Activated CD4-positive, alpha-beta T cell treated with anti-CD3 and anti-CD28 coated beads for 24 hours (primary cell): ENCODE measurements around the gene TRIO.
"Not testable (repeated sequence)": the region's sequence is repeated elsewhere in the genome, so short reads cannot be mapped to it uniquely, and the experiment has no call there.

ENCODE experiments used
- DNase-seq, 2 donors: peaks; one replicate each; pipeline ENCODE4 v3.0.0-alpha.2; 2020; ENCODE audit warnings: low read depth in 2 of 2

TRIO gene

DNA sequence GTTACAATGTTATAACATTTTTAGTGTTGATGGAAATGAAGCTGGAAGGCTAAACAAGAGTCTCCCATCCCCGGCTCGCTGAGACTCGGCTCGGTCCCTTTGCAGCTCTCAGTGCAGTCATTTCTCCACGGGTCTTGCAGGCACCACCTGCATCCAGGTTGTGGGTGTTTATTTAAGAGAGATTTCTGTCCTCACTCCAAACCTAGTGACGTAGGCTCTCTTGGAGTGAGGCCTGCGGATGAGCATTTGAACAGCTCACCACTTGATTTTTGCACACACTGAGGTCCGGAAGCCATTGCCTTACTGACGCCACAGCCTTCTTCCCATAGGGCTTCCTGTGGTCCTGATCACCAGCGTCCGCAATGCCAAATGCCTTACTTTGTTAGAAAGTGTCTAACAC lies 240.8 kb downstream of the TRIO start:
- no peak for DNase-seq

DNA sequence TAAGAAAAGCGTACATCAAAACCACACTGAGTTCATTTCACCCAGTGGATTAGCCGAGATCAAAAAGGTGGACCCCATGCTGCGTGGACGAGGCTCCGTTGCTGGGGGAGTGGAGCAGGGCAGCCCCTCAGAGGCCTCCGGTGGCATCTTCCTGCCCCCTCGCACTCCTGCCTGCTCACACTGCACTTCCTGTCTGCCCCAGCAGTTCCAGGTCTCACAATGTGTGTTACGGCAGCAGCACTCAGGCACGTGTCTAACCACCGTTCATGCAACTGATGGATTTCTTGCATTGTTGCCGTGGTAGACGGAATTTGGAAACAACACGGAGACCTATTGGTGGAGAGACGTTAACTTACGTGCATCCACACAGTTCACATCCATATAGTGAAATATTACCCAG lies 241.9 kb downstream of the TRIO start:
- DNase-seq, result no peak

DNA sequence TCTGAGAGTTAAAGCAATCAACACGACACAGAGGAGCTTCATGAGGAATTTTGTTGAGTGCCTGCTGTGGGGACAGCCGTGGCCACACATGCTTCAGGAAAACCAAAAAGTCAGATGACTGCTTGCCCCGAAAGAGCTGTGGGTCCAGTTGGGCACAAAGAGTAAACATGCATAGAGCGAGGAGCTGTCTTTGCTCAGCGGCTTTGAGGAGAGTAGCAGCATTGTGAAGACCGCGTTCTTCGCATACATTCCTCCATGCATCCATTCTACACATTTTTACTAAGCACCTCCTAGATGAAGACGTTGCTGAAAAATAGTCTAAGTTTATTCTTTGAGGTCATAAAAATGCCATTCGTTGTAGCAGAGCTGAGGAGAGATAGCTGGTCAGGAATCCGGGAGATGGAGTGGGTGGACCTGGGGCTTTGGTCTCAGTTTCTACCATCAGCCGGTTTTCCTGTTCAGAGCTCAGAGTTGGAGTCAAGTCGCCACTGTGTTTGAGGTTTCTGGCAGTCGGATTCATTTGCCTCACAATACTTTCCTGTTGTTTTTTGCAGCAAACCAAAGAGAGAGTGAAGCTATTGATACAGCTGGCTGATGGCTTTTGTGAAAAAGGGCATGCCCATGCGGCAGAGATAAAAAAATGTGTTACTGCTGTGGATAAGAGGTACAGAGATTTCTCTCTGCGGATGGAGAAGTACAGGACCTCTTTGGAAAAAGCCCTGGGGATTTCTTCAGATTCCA lies 243.9 kb downstream of the TRIO start:
- DNase-seq, result no peak

DNA sequence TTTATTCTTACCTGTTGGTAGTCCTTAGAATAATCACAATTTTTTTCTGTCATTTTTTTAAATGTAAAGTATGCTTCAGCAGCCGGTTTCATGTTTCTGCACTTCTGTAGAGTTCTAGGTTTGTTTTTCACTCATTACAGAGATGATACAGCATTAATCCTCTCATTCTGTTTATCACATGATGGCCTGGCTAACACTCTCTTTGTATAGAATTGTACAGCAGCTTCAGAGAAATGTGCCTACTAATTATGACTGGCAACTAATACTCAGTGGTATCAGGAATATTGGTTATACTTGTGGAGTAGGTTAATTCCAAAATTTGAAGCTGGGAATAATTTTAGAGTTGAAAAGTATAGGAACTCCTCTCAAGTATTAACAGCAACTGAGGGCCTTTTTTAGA lies 245.6 kb downstream of the TRIO start:
- no peak for DNase-seq

DNA sequence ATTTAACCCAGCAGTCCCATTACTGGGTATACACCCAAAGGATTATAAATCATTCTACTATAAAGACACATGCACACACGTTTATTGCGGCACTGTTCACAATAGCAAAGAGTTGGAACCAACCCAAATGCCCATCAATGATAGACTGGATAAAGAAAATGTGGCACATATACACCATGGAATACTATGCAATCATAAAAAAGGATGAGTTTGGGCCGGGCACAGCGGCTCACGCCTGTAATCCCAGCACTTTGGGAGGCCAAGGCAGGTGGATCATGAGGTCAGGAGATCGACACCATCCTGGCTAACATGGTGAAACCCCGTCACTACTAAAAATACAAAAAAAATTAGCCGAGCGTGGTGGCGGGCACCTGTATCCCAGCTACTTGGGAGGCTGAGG lies 249.4 kb downstream of the TRIO start:
- not testable (repeated sequence) for DNase-seq

DNA sequence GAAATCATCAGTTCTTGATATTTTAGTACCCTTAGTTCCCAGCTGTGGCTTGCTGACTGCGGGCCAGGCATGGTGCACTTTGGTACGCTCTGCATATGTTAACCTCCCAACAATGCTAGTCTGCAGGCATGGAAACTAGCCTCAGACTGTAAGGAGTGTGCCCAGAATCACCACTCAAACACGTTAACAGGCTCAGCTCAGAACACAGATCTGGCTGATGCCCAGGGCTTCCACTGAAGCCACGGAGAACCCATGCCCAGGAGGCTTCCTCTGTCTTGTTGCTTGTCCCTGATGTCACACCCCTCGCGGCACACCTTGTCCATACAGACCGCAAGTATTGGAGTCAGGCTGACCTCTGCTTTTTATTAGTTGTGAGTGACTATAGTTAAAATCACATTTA lies 251.2 kb downstream of the TRIO start:
- DNase-seq, result no peak

DNA sequence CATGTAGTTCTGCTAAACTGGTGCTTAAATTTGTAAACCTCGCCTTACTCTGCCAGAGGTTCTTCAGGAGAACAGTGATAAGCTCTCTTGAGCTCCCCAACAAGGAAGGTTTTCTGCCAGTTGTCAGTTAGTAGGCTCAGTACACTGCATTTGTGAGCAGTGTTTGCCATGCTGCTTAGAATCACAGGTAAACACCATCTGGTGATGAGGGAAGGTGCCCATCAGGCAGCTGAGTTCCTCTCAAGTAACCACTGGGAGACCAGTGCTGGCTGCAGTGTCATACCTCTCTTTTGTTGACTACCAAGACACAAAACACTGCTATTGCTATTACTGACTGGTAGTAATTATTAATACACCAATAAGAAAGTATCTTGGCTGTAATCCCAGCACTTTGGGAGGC lies 252.3 kb downstream of the TRIO start:
- DNase-seq, result no peak

DNA sequence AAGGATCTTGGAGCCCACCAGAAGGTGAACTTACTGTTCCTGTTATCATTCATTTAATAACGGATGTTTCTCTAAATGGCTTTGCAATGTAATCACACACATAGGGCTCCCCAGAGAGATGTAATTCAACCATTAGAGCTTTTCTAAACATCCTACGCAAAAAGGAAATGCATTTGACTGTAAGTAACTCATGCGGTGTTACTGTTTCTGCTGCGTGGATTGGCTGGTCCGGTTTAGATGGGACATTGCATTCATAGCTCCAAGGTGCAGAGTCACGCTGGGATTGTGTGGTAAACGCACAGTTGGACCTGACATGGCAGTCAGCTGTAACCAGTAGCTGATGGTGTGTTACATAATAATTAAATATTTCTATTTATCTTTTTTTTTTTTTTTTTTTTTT lies 252.9 kb downstream of the TRIO start:
- DNase-seq, result no peak

DNA sequence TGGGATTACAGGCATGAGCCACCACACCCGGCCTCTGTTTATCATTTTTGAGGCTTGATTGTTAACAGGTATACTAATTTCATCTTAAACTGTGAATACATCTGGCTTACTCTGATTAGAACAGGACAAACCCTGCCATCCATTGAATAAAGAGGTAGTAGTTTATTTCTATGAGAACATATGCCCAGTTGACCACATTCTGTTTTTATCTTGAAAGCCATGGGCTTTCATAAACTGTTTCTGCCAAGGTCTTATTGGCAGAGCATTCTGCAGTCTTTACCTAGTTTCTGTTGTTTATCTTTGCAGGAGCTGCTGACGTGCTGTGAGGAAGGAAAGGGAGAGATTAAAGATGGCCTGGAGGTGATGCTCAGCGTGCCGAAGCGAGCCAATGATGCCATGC lies 253.6 kb downstream of the TRIO start:
- no peak for DNase-seq

DNA sequence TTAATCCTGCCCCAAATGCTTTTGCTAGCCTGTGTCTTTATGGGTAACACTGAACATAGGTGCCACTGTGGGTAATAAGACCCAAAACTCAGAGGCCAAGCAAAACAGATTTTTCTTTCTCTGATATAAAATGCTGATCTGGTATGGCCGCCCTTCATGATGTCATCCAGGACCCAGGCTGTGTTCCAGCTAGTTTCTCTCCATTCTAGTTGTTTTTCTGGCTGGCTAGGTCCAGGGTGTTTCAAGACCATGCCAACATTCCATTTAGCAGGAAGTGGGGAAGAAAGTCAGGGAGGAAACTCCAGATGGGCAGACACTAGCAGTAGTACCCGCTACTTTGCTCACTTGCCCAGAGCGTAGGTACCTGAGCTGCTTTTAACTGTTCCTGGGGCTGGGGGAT lies 254.6 kb downstream of the TRIO start:
- DNase-seq, result no peak

DNA sequence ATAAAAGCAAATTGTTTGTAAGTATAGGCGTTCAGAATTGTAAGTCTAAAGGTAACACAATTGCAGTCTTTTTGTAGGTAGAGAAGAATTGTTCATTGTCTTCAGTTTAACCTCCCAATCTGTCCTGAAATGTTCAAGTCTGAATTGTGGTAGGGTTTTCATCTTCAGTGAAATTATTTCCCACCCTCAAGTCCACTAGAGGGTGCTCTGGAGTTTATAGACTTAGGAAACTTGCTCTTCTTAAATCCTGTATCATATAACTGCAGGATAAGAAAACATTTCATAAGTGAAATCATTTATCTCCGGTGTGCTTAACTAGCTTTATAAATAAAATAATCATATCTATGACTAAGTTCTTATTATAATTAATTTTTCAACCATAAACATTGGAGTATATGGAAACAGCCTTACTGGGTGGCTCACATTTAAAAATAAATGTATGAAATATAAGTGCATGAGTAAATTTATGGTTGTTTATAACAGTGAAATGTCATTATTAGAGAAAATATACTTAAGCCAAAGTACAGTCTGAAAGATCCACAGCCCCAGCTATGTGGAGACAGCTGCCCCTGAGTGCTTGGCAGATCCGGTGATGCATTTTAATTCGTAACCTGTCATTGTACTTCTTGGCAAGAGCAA lies 256.0 kb downstream of the TRIO start:
- peak in 1 of 2 donors; percentile 28 for DNase-seq

DNA sequence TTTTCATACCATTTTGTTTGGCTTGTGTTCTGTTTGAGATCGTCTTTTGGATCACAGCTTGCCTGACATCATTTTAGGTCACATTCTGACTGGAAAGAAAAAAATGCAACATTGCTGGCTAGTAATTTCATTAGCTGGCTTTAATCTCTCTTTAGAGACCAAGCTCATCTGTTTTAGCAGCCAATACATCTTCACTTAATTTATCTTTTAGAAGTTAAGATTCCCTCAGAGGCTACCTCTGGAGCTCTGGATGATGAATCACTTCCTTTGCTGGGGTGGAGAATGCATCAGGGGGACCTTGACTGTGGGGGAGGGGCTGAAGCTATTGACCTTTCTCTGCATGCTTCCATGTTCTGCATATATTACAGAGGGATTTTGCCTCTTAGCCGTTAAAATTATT lies 256.9 kb downstream of the TRIO start:
- no peak for DNase-seq

DNA sequence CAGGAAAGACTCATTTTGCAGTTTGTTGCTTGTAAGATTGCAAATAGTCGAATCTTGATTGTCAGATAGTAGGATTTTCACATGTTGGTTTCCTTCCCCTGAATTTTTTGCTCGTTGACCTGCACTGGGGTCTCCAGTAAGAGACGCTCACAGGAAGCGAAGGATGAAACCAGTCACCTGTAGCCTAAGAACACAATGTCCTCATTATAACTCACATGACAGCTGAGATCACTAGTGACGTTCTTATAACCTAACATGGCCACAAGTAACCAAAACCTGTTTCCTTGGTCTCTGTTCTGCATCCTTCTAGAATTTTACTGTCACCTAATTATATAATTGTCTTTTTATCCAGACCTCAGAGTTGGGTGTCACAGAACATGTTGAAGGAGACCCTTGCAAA lies 257.5 kb downstream of the TRIO start:
- no peak for DNase-seq

DNA sequence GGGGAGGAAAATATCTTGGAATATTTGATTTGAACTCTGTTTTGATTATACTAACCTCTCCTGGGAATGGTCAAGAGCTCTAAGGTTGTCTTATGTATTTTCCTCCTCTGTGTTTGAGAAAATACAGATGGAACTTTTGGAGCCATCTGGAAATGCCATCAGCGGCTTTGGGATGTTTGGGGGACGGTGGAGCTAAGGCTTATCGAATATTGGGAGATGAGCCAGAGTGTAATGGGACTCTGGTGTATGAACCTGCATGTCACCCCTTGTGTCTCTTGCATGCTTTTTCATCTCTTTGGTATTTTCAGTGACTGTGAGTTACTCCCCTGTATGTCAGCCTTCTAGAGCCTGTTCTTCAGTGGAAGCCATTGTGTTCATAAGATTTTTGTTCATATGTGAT lies 258.5 kb downstream of the TRIO start:
- no peak for DNase-seq

DNA sequence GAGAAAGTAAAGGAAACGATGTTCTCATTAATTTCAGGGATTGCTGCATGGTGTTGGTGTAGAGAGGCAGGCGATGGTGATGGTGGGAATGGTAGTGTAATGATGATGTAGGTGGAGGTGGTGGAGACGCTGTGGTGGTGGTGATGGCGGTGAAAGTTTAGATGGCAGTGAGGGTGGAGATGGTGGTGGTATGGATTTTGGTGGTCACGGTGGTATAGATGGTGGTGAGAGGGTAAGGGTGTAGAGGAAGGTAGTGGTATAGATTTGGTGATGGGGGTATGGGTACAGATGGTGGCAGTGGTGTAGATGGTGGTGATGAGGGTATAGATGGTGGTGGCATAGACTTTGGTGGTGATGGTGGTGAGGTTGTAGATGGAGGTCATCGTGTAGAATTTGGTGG lies 259.3 kb downstream of the TRIO start:
- DNase-seq, result no peak

DNA sequence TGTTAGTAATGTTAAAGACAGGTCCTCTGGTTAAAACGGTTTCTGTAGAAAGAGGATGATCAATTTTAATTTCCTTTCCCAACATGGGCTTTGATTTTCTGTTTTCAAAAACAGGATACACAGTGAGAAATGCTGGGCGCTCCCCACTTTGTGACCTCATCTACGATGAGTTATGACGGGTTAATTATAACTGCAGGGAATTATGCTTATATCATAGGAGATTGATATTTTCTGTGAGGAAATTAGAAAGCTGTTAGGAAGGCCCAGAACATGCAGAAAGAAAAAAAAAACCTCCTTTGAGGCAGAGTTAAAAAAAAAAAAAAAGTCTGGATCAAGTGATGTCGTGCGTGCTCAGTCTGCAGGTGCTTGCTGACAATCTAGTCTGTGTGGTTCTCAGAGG lies 261.6 kb downstream of the TRIO start:
- DNase-seq, result no peak

DNA sequence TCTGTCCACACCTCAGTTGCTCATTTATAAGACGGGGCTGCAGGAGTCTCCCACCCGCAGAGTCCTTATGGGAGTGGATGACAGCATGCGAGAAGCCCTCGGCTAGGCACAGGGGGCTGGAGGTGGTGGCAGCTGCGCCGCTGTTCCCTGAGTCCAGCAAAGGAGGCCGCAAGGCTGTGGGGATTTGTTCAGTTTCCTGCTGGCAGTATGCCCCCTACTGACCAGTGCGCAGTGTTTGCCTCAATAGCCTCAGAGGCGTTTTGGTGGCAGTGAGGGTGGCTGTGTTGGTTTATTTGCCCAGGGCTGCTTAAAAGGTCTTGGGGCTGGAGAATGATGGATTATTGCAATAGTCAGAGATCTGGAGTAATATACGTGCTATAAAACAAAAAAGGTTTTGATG lies 262.1 kb downstream of the TRIO start:
- no peak for DNase-seq

DNA sequence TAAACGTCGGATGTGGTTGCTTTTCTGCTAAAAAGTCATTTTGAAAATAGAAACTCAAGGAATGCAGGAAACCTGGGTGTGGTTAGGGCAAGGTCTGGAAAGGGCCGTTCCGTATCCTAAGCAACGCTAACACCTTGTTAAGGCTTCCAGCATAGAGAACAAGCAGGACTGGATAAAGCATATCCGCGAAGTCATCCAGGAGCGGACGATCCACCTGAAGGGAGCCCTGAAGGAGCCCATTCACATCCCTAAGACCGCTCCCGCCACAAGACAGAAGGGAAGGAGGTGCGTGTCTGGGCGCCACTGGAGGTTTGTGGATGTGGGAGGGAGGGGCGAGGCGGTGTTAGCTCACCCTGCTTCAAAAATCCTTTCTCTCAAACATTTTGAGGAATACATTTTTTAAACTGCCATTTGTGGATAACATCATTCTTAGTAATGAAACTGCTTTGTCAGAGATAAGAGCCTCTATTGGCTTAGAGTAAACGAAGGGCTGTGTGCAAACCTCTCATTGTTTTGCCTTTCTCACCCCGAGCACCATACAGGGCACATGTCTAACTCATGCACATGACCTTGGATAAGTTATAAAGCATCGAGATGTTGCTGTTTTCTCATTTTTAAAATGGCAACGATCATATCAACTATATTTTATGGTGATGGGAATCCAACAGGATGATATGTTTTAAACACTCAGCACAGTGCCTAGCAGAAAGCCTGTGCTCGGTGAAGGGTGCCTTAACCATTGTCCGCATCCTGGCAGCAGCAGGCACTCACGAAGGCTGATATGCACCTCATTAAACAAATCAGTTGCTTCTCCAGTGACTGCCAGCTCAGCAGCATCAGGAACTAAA lies 262.8 kb downstream of the TRIO start:
- no peak for DNase-seq

DNA sequence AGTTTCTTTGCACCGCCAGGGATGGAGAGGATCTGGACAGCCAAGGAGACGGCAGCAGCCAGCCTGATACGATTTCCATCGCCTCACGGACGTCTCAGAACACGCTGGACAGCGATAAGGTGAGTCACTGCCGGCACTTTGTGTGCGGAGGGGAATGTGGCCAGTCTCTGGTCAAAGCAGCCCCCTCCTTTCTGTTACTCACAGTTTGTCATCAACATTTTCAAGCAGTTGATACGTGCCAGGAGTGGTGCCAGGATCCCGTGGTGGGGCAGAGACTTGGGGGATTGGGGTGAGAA lies 263.4 kb downstream of the TRIO start:
- no peak for DNase-seq

DNA sequence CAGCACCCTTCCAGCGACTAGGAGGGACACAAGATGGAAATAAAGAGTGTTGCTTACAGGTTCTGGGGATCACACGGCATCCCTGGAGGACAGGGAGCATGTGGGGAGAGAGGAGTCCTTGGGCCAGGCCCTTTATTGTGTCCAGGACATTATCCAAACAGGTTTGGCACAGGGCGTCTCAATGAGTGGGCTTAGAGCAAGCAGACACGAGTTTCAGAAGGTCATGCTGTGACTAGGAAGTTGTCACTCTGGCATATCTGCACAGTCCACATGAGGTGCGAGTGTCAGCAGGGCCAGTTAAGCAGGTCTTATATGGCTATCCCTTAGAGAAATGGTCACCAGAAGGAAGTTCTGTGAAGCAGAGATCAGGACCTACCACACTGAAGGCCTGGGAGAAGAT lies 263.9 kb downstream of the TRIO start:
- DNase-seq, result no peak

DNA sequence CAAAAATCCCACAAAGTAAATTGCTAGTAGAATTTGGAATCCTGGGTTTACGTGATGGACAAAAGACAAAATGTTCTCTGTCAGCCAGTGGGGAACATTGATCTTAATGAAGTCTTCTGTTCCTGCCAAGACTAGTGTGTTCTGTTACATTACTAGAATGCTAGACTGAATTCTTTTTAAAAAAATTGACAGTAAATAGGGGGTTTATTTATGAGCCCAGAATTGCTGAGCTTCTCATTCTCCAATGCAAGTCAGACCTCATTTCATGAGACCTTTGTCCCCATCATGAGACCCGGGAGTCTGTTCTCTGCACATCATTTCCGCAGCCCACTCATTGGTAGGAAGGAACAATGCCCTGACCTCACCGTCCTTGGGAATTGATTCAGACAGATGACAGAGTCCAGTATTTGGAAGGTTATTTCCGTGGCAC lies 264.6 kb downstream of the TRIO start:
- no peak for DNase-seq

DNA sequence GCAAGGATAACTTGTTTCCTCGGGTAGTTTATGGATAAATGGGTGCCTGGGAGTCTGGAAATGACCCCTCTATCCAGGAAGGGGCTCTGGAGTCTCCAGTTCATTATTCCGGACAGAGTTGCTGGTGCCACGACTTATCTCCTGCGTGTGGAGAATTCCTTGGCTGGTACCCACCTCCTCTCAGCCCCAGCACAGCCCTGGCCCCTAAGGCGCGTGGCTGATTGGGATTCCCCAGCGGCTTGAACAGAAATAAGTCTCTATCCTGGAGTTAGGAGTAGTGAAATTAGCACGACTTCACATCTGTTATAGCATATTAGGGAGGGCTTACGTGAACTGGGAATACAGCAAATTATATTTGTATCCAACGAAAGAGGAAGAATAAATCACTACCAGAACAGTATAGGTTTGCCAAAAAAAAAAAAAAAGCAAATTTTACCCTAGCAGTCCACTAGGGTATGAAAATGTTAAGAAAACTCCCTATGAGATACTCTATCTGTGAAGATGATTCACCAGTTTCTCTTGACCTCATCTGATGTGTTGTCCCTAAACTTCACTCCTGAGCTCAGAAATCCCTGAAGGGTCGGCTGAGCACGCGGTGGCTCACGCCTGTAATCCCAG lies 265.9 kb downstream of the TRIO start:
- DNase-seq, result no peak

DNA sequence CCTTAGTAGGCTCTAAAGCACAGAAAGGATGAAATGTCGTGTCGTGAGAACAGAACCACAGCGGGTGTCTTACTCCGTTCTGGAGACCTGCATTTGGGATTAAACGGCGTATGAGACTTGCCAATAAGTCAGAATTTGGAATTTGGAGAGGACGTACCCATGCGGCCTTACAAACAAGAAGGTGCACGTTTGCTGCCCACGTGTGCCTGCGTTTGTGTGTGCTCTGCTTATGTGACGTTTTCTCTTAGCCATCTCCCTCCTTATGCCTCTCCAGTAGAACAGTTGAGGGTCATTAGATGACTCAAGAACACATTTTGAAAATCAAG lies 266.9 kb downstream of the TRIO start:
- DNase-seq, result no peak
